HG03064 (cell line): ENCODE results near the gene OR2A14.
"Not testable (repeated sequence)": the region's sequence is repeated elsewhere in the genome, so short reads cannot be mapped to it uniquely, and the experiment has no call there.

Experiments used
- ATAC-seq: cut with Tn5 transposase; IDR thresholded peaks from one replicate; pipeline ENCODE4 v1.9.1; 2021; ENCODE audit warnings: low read depth; ENCODE audit not compliant: unreplicated experiment

OR2A14 gene

GRCh38 chr7:144144426-144144825 lies 21.4 kb downstream of the OR2A14 start:
- ATAC-seq, result no peak

GRCh38 chr7:144148224-144148827 lies 25.4 kb downstream of the OR2A14 start:
- ATAC-seq, result no peak

GRCh38 chr7:144158861-144159260 lies 35.9 kb downstream of the OR2A14 start:
- ATAC-seq, result no peak

GRCh38 chr7:144164784-144165183 lies 41.8 kb downstream of the OR2A14 start:
- no peak for ATAC-seq

- ATAC-seq, result not testable (repeated sequence)
Measured at GRCh38 chr7:144171594-144172350, 48.8 kb downstream of the OR2A14 start.

- ATAC-seq, result no peak
Measured at GRCh38 chr7:144174613-144175012, 51.6 kb downstream of the OR2A14 start.

GRCh38 chr7:144178380-144179164 lies 55.6 kb downstream of the OR2A14 start:
- ATAC-seq, result peak; percentile 98

GRCh38 chr7:144179165-144179479 lies 56.1 kb downstream of the OR2A14 start:
- ATAC-seq, result not testable (repeated sequence)
